Activated T-helper 1 cell treated with anti-CD3 and anti-CD28 coated beads, Interleukin-12 subunit alpha, Interleukin-12 subunit beta, Interleukin-2, Interleukin-4 antibody, amounts not matched to agents 30 ng/mL and 10 ng/mL and 1 ng/mL, durations not matched to agents 14 hours and 24 hours and 36 hours (primary cell): Measurements from ENCODE around the gene OR5B3. TPM values are rescaled to one million over a fixed set of nuclear protein-coding genes. Genes with fewer than 3 reads are reported as not detected.
A peak's percentile ranks its signal among the peaks of the same experiment; 100 is the strongest.

Experiments used
- DNase-seq: peaks from one replicate; pipeline ENCODE4 v3.0.0; 2021; ENCODE audit warnings: low spot score
- H3K27ac Mint-ChIP-seq: one replicate; pipeline ENCODE4 v1.8.0; 2021; ENCODE audit warnings: mild to moderate bottlenecking, mixed read lengths
- H3K27me3 Mint-ChIP-seq: one replicate; pipeline ENCODE4 v1.8.0; 2022; ENCODE audit warnings: mild to moderate bottlenecking, moderate library complexity, mixed read lengths; ENCODE audit not compliant: insufficient read depth
- H3K36me3 Mint-ChIP-seq: one replicate; pipeline ENCODE4 v1.8.0; 2021; ENCODE audit warnings: low read depth, mixed read lengths
- H3K4me1 Mint-ChIP-seq: one replicate; pipeline ENCODE4 v1.8.0; 2021; ENCODE audit warnings: low read depth, mixed read lengths
- H3K4me3 Mint-ChIP-seq: one replicate; pipeline ENCODE4 v1.8.0; 2021; ENCODE audit warnings: mild to moderate bottlenecking, moderate library complexity, mixed read lengths
- H3K9me3 Mint-ChIP-seq: one replicate; pipeline ENCODE4 v1.8.0; 2021; ENCODE audit warnings: mixed read lengths
- intact Hi-C: fragments of 100-400 bp; cut with micrococcal nuclease; formaldehyde crosslinking; loops from one replicate; pipeline ENCODE4 v1.15.1; 2024
- total RNA-seq: library from RNA; stranded (reverse); gene quantifications from 2 replicates; pipeline ENCODE4 v1.2.3, GENCODE V29; 2022

The OR5B3 gene
- total RNA-seq, 1 donor from 2014 or later: not detected

DNA sequence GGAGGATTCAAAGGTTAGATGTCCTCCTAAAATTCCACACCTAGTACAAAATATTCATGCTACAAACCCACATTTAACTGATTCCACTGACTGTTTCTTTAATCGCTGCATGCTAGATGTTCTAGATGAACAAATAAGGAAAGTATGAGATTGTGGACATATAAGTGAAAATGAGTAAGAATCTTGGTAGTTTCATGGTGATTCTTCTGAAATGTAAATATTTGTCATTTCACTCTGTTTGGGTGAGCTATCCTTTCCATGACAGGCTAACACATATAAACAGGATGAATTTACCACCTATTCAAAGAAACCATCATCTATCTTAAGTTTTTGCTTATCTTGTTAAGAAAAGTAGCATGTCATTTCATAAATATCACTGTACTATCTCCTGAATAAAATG lies 14.8 kb downstream of the OR5B3 start:
- H3K4me1 Mint-ChIP-seq: no peaks in the 10 kb centered on the region
- intact Hi-C loops: loop anchor here (1.0 kb wide), 1 partner anchor 133 kb away; no protein-coding TSS in a partner anchor
- no peak for DNase-seq

GRCh38 chr11:58390551-58391063 lies 16.1 kb downstream of the OR5B3 start:
- no peaks in the 10 kb centered on the region for H3K4me1 Mint-ChIP-seq
- no peak for DNase-seq
- H3K36me3 Mint-ChIP-seq: no peaks in the 10 kb centered on the region
- intact Hi-C loops: no loop called here
- no peaks in the 10 kb centered on the region for H3K27me3 Mint-ChIP-seq
- no peak overlapping the region for H3K4me3 Mint-ChIP-seq
- no peak overlapping the region for H3K27ac Mint-ChIP-seq
- no peaks in the 10 kb centered on the region for H3K9me3 Mint-ChIP-seq

More for the DNA sequence above, 14.8 kb downstream of the OR5B3 start:
- Mint-ChIP-seq H3K4me3 (no peak overlapping the region), H3K27me3 (no peaks in the 10 kb centered on the region), H3K27ac (peak overlapping the region; percentile 9), H3K36me3 (no peaks in the 10 kb centered on the region), H3K9me3 (no peaks in the 10 kb centered on the region)

- no peak within 1 kb of the TSS for H3K4me3 Mint-ChIP-seq
- H3K27ac Mint-ChIP-seq: no peak within 1 kb of the TSS
- no peaks in the 10 kb centered on the region for H3K9me3 Mint-ChIP-seq
- intact Hi-C loops: no loop called here
- no peak for DNase-seq
- no peaks in the 10 kb centered on the region for H3K4me1 Mint-ChIP-seq
- no peaks in the 10 kb centered on the region for H3K36me3 Mint-ChIP-seq
- H3K27me3 Mint-ChIP-seq: no peaks in the 10 kb centered on the region
Measured at GRCh38 chr11:58358969-58359368, 47.7 kb downstream of the OR5B3 start, which contains the start of gene OR5B17. Gene OR5B17, minus strand, starts transcription at chr11:58359069. Its CDS starts 0 bp downstream, at chr11:58359069.

DNA sequence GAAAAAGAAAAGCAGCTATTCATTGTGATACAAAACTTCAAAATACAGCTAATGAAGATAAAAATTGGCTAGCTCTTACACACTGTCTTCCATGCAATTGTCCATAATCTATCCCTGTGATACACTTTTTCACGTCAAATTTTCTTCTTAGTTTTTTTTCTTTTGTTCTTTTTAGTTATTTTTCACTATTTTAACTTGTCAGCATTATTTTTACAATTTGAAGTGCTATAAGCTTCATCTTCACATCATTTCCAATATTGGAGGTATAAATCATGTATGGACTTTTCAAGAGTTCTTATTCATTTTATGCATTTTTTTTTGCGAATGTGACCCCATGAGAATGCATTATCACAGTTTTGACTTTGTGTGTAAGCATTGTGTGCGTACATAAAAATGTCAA lies 51.9 kb downstream of the OR5B3 start:
- Mint-ChIP-seq H3K4me3 (no peak overlapping the region), H3K27ac (no peak overlapping the region), H3K27me3 (no peaks in the 10 kb centered on the region), H3K36me3 (no peaks in the 10 kb centered on the region), H3K4me1 (no peaks in the 10 kb centered on the region), H3K9me3 (no peaks in the 10 kb centered on the region)
- intact Hi-C loops: no loop called here
- no peak for DNase-seq

Other genes starting within 250 kb of the OR5B3 start
- not detected in 2 replicates for gene OR9Q2, start 217.8 kb downstream of the OR5B3 start, total RNA-seq
- not detected in 2 replicates for gene OR1S2, start 202.7 kb downstream of the OR5B3 start, total RNA-seq
- gene OR1S1, start 194.2 kb downstream of the OR5B3 start, total RNA-seq: not detected in 2 replicates
- not detected in 2 replicates for gene OR10Q1, start 178.0 kb downstream of the OR5B3 start, total RNA-seq
- gene OR10W1, start 138.6 kb downstream of the OR5B3 start, total RNA-seq: not detected in 2 replicates
- gene OR5B17, start 47.8 kb downstream of the OR5B3 start, total RNA-seq: not detected in 2 replicates
- gene OR5B2, start 21.2 kb upstream of the OR5B3 start, total RNA-seq: not detected in 2 replicates
- not detected in 2 replicates for gene OR5B12, start 35.4 kb upstream of the OR5B3 start, total RNA-seq
- not detected in 2 replicates for gene OR5B21, start 101.2 kb upstream of the OR5B3 start, total RNA-seq
- gene LPXN, start 169.0 kb upstream of the OR5B3 start, total RNA-seq: 70.4 and 73.6 TPM in 2 replicates
- 59.2 and 60.2 TPM in 2 replicates for gene ZFP91, start 172.2 kb upstream of the OR5B3 start, total RNA-seq
- 4.1 and 4.3 TPM in 2 replicates for gene CNTF, start 215.8 kb upstream of the OR5B3 start, total RNA-seq